RWPE1 (cell line): Measurements from ENCODE around the gene WNT3A.

Source experiments
- CTCF ChIA-PET: fragments of 350-600 bp; sonication (Branson Sonifier 250); formaldehyde crosslinking; extraction: SDS; loops from one replicate; lab custom pipeline; 2021; lab: Yijun Ruan, JAX
- POLR2A ChIA-PET: fragments of 400-600 bp; formaldehyde crosslinking; extraction: SDS; loops from one replicate; lab custom pipeline; 2020; ENCODE audit warnings: antibody characterized with exemption; ENCODE audit not compliant: low non-redundant PET; lab: Yijun Ruan, JAX
- DNase-seq: peaks from one replicate; pipeline ENCODE4 v3.0.0; 2012; ENCODE audit warnings: low spot score
- H3K27ac ChIP-seq: fragments of 450-650 bp; 2 replicates; pipeline ENCODE4 v1.5.1; 2017
- CTCF ChIP-seq: fragments of 450-650 bp; conservative IDR thresholded peaks from 2 replicates; pipeline ENCODE4 v1.5.1; 2017; ENCODE audit warnings: low read depth, mild to moderate bottlenecking

Gene WNT3A

GRCh38 chr1:228046421-228047182 lies 39.8 kb downstream of the WNT3A start:
- POLR2A ChIA-PET, result no interaction called here
- no peak for DNase-seq
- H3K27ac ChIP-seq, result no peak overlapping the region; the same call in 1 of the 2 replicates
- CTCF ChIA-PET, result no interaction called here
- no peak for TF ChIP-seq CTCF

GRCh38 chr1:228047183-228047466 lies 40.3 kb downstream of the WNT3A start:
- ChIA-PET CTCF (no interaction called here), POLR2A (no interaction called here)
- H3K27ac ChIP-seq, result no peak overlapping the region; the same call in 1 of the 2 replicates
- TF ChIP-seq CTCF, result no peak
- no peak for DNase-seq

- H3K27ac ChIP-seq, result no peak overlapping the region
- no peak for DNase-seq
- POLR2A ChIA-PET, result no interaction called here
- TF ChIP-seq CTCF, result no peak
- CTCF ChIA-PET, result no interaction called here
Measured at GRCh38 chr1:228048120-228048519, 41.3 kb downstream of the WNT3A start.

- CTCF ChIA-PET, result no interaction called here
- POLR2A ChIA-PET, result no interaction called here
- no peak overlapping the region for H3K27ac ChIP-seq
- TF ChIP-seq CTCF, result no peak
- DNase-seq, result no peak
Measured at GRCh38 chr1:228048659-228049298, 42.0 kb downstream of the WNT3A start.

GRCh38 chr1:228050571-228051231 lies 43.9 kb downstream of the WNT3A start:
- CTCF ChIA-PET, result interaction anchor here (0.5 kb wide), 1 partner anchor 23 kb away, joined by 3 read pairs; no protein-coding TSS in a partner anchor
- no peak for DNase-seq
- TF ChIP-seq CTCF, result no peak

GRCh38 chr1:228058172-228058948 lies 51.6 kb downstream of the WNT3A start:
- POLR2A ChIA-PET, result no interaction called here
- no peak for TF ChIP-seq CTCF
- CTCF ChIA-PET, result interaction anchor here (0.6 to 1.4 kb wide), 2 partner anchors 54 to 1714 kb away, joined by 3 to 5 read pairs; no protein-coding TSS in a partner anchor
- no peak overlapping the region for H3K27ac ChIP-seq
- no peak for DNase-seq

More at GRCh38 chr1:228050571-228051231, 43.9 kb downstream of the WNT3A start:
- POLR2A ChIA-PET, result no interaction called here
- H3K27ac ChIP-seq, result no peak overlapping the region
